Thyroid gland (tissue), 4 donors: ENCODE measurements around the gene PARD3. TPM values are rescaled to one million over a fixed set of nuclear protein-coding genes. Genes with fewer than 3 reads are reported as not detected.

Source experiments
- DNase-seq, 2 donors: peaks; one replicate each; pipeline ENCODE4 v3.0.0-alpha.2; 2019
- H3K27ac ChIP-seq, 3 donors: fragments of 200-600 bp; sonication (generic); 1 replicate in 2 of 3; 2 replicates in 1 of 3; pipeline ENCODE4 v1.5.1; 2016 to 2019; ENCODE audit warnings: mild to moderate bottlenecking in 1 of 3, moderate library complexity in 1 of 3
- H3K27me3 ChIP-seq: fragments of 200-600 bp; sonication (generic); one replicate; pipeline ENCODE4 v1.5.1; 2019
- H3K36me3 ChIP-seq, 2 donors: fragments of 200-600 bp; sonication (generic); one replicate each; pipeline ENCODE4 v1.5.1; 2016 to 2019
- H3K4me1 ChIP-seq, 2 donors: fragments of 200-600 bp; sonication (generic); one replicate each; pipeline ENCODE4 v1.5.1; 2017 to 2019
- H3K4me3 ChIP-seq, 3 donors: fragments of 200-600 bp; sonication (generic); replicated peaks in 1 of 3; 1 replicate in 2 of 3; 2 replicates in 1 of 3; pipeline ENCODE4 v1.5.1; 2016; ENCODE audit warnings: mild to moderate bottlenecking in 1 of 3
- H3K9me3 ChIP-seq: fragments of 200-600 bp; sonication (generic); one replicate; pipeline ENCODE4 v1.5.1; 2017
- POLR2A ChIP-seq, 2 donors: fragments of 450-650 bp; IDR thresholded peaks; one replicate each; pipeline ENCODE4 v1.6.1; 2017; ENCODE audit warnings: antibody characterized with exemption in 2 of 2, mild to moderate bottlenecking in 2 of 2, moderate library complexity in 1 of 2
- WGBS, 2 donors: methylation state at CpG; one replicate each; pipeline ENCODE4 v1.1.5; 2017; 5-methylcytosine and 5-hydroxymethylcytosine counted together
- intact Hi-C: fragments of 100-400 bp; cut with DNase I; formaldehyde crosslinking; loops from one replicate; pipeline ENCODE4 v1.15.1; 2023
- total RNA-seq, 4 donors: library from RNA; depleted of rRNA; stranded (reverse); fragments of >200 nt; gene quantifications; one replicate each; pipeline ENCODE4 v1.2.3, GENCODE V29; 2016
- TF ChIP-seq, protein P1 (sequence below), 6 experiments: fragments of 200-600 bp in 3 of 6; fragments of 450-650 bp in 3 of 6; sonication (generic) in 3 of 6; IDR thresholded peaks; one replicate each; pipeline ENCODE4 v1.5.1; 2016 to 2019; ENCODE audit warnings: antibody characterized with exemption in 6 of 6, mild to moderate bottlenecking in 2 of 6, inconsistent platforms in 1 of 6, moderate library complexity in 1 of 6

The PARD3 gene
- total RNA-seq, 4 donors from 2014 or later: 48.6 to 88.4 (median 57.7) TPM

DNA sequence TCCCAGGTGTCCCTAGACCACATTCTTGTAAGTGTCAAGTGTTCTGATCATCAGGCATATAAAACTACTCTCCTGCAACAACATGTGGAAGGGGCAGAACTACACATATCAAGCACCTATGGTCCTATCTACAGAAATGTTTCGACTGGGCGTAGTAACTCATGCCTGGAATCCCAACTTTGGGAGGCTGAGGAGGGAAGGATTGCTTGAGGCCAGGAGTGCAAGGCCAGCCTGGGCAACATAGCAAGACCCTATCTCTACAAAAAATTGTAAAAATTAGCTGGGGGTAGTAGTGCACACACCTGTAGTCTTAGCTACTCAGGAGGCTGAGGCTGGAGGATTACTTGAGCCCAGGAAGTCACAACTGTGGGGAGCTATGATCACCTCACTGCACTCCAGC lies 244.2 kb downstream of the PARD3 start:
- Histone ChIP-seq H3K27ac (no peak overlapping the region), H3K4me3 (no peak overlapping the region), H3K36me3 (no peaks in the 10 kb centered on the region), H3K4me1 (peaks cover 15 to 22% of the 10 kb centered on the region in 2 donors), H3K27me3 (no peaks in the 10 kb centered on the region), H3K9me3 (no peaks in the 10 kb centered on the region)
- intact Hi-C loops: no loop called here
- WGBS, 2 donors: 95 to 100% methylated on average over 2 of the region's 2 CpGs
- TF ChIP-seq POLR2A (IDR thresholded peaks at IDR 0.05): no peak
- TF ChIP-seq, protein P1, sequence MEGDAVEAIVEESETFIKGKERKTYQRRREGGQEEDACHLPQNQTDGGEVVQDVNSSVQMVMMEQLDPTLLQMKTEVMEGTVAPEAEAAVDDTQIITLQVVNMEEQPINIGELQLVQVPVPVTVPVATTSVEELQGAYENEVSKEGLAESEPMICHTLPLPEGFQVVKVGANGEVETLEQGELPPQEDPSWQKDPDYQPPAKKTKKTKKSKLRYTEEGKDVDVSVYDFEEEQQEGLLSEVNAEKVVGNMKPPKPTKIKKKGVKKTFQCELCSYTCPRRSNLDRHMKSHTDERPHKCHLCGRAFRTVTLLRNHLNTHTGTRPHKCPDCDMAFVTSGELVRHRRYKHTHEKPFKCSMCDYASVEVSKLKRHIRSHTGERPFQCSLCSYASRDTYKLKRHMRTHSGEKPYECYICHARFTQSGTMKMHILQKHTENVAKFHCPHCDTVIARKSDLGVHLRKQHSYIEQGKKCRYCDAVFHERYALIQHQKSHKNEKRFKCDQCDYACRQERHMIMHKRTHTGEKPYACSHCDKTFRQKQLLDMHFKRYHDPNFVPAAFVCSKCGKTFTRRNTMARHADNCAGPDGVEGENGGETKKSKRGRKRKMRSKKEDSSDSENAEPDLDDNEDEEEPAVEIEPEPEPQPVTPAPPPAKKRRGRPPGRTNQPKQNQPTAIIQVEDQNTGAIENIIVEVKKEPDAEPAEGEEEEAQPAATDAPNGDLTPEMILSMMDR (IDR thresholded peaks at IDR 0.05): no peak
- no peak for DNase-seq

DNA sequence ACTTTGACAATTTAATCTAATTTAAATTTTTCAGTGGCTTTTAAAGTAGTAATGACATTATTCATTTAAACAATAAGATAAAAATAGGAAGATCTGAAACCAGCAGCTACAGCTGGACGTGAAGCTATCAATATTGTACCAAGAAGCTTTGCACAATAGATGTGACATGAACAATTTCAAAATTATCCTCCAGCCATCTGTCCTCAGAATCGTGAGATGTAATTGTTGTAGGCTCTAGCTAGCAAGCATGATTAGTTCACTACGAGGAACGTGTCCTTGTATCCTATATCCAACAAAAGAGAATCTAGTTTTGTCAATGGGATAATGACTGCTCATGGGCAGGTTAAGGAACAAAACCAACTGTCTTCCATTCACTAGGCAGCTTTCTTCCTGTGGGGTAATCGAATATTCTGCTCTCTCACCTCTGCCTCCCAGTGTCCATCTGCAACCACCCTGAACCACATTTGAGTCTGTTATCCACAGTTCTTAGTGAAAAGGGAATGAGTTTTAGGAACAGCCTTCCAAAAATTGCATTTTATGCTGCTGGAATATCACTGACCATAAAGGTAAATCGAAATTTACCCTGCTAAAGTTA lies 247.3 kb downstream of the PARD3 start:
- Histone ChIP-seq H3K9me3 (no peaks in the 10 kb centered on the region), H3K4me3 (no peak overlapping the region), H3K36me3 (no peaks in the 10 kb centered on the region), H3K4me1 (peaks cover 6 to 9% of the 10 kb centered on the region in 2 donors), H3K27me3 (no peaks in the 10 kb centered on the region), H3K27ac (no peak overlapping the region)
- TF ChIP-seq POLR2A (IDR thresholded peaks at IDR 0.05): no peak
- TF ChIP-seq, protein P1 (IDR thresholded peaks at IDR 0.05): no peak
- no peak for DNase-seq
- intact Hi-C loops: no loop called here
- WGBS, 2 donors: 87 to 88% methylated on average over 6 of the region's 6 CpGs

DNA sequence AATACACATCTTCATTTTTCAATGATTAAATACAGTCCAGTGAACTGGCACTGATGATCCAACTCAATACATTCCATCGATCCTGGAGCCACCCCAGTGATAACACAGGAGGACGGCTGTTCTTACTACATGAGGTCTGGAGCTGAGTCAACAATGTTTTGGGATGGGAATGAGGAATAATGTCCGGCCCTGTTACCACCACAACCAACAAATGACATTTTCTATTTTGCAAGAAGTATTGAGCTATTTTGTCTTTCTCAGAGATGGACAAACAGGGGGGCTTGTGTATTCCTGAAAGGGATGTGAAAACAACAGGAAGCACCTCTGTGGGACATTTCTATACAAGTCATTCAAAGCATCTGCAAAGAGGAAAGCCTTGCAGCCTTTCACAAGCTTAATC lies 249.2 kb downstream of the PARD3 start:
- peaks cover 6 to 9% of the 10 kb centered on the region in 2 donors for H3K4me1 ChIP-seq
- 45 to 57% methylated on average over 3 of the region's 3 CpGs for WGBS, 2 donors
- no peaks in the 10 kb centered on the region for H3K36me3 ChIP-seq
- intact Hi-C loops: no loop called here
- H3K27me3 ChIP-seq: no peaks in the 10 kb centered on the region
- H3K9me3 ChIP-seq: no peaks in the 10 kb centered on the region
- H3K27ac ChIP-seq: no peak overlapping the region
- H3K4me3 ChIP-seq: no peak overlapping the region
- no peak for DNase-seq
- TF ChIP-seq POLR2A (IDR thresholded peaks at IDR 0.05): no peak
- TF ChIP-seq, protein P1 (IDR thresholded peaks at IDR 0.05): no peak

DNA sequence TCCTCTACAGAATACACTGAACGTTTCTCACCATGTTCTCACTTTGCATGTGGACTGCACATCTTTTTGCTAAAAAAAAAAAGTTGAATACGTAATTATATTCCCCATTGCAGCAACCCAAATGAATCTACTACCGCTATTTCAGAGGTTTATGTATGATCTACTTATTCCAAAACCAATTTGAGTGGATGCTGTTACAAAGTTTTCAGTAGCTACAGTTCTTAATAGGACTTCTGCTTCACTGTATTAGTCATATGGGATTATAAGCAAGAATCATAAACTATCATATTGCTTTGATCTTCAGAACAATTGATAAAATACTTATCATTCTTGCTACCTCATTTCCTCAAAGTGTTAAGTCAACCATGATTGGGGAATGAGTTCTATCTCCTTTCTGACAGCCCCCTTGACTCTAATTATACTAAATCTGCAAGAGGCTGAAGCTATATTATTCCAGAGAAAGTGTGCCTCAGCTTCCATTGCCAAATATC lies 257.0 kb downstream of the PARD3 start:
- Histone ChIP-seq H3K9me3 (no peaks in the 10 kb centered on the region), H3K27ac (no peak overlapping the region), H3K4me3 (no peak overlapping the region), H3K27me3 (no peaks in the 10 kb centered on the region), H3K36me3 (no peaks in the 10 kb centered on the region), H3K4me1 (no peaks in the 10 kb centered on the region)
- no peak for TF ChIP-seq POLR2A (IDR thresholded peaks at IDR 0.05)
- TF ChIP-seq, protein P1 (IDR thresholded peaks at IDR 0.05): no peak
- no peak for DNase-seq
- 93 to 94% methylated on average over 3 of the region's 3 CpGs for WGBS, 2 donors
- intact Hi-C loops: no loop called here

DNA sequence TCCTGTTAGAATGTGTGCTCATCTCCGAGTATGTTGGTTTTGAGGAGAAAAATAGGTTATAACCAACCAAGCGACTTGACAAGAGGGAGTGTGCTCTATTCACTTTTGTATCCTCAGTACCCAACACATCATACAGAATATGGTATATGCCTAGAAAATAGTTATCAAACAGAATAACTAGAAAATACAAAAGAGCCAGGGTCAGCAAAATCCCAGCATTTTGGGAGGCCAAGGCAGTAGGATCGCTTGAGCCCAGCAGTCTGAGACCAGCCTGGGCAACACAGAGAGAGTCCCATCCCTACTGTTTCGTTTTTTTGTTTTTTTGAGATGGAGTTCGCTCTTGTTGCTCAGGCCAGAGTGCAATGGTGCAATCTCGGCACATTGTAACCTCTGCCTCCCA lies 257.9 kb downstream of the PARD3 start:
- intact Hi-C loops: no loop called here
- Histone ChIP-seq H3K4me3 (no peak overlapping the region), H3K36me3 (no peaks in the 10 kb centered on the region), H3K27ac (no peak overlapping the region), H3K27me3 (no peaks in the 10 kb centered on the region), H3K9me3 (no peaks in the 10 kb centered on the region), H3K4me1 (no peaks in the 10 kb centered on the region)
- no peak for TF ChIP-seq POLR2A (IDR thresholded peaks at IDR 0.05)
- TF ChIP-seq, protein P1 (IDR thresholded peaks at IDR 0.05): no peak
- no peak for DNase-seq
- 95% methylated on average over 6 of the region's 6 CpGs for WGBS, 2 donors
